HCT116 (cell line): ENCODE results near the gene ZNF532.

Experiments used
- EGR1 ChIP-seq: IDR thresholded peaks from 2 replicates; pipeline ENCODE4 v1.6.1; 2012; ENCODE audit warnings: low read depth
- EZH2 ChIP-seq: fragments of 200-600 bp; sonication (generic); IDR thresholded peaks from 2 replicates; pipeline ENCODE4 v1.6.1; 2017; ENCODE audit warnings: antibody characterized with exemption, mixed run types
- TF ChIP-seq, protein P1 (sequence below), 3 experiments: fragments of 200-600 bp in 1 of 3; sonication (generic) in 1 of 3; IDR thresholded peaks in 2 of 3; conservative IDR thresholded peaks in 1 of 3; 2 replicates each; pipeline ENCODE4 v1.5.1; 2012 to 2017; ENCODE audit warnings: low read depth in 2 of 3, low read length in 2 of 3, antibody characterized with exemption in 1 of 3, borderline replicate concordance in 1 of 3, control low read depth in 1 of 3, mild to moderate bottlenecking in 1 of 3, mixed read lengths in 1 of 3, mixed run types in 1 of 3, moderate library complexity in 1 of 3; ENCODE audit not compliant: insufficient read depth in 1 of 3
- TF ChIP-seq, protein P2 (sequence below): IDR thresholded peaks from 2 replicates; pipeline ENCODE4 v1.6.1; 2011; ENCODE audit warnings: mild to moderate bottlenecking, low read length, moderate library complexity; ENCODE audit not compliant: insufficient replicate concordance; ENCODE audit errors: extremely low read depth

DNA sequence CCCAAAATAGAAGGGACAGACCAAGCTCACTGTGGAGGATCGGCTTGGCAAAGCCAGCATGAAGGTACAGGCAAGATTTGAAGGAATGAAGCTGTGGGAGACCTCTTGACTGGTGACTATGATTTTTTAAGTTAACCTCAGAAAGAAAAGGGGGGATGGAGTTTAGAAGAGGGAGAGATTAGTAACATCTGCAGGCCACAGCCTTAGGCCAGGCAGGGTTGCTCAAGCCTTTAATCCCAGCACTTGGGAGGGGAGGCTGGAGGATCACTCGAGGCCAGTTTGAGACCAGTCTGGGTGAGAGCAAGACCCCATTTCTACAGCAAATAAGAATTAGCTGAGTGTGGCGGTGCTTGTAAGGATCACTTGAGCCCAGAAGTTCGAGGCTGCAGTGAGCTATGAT, 46.6 kb downstream of the ZNF532 start:
- TF ChIP-seq EGR1 (no peak), EZH2 (no peak)
- TF ChIP-seq, protein P1, sequence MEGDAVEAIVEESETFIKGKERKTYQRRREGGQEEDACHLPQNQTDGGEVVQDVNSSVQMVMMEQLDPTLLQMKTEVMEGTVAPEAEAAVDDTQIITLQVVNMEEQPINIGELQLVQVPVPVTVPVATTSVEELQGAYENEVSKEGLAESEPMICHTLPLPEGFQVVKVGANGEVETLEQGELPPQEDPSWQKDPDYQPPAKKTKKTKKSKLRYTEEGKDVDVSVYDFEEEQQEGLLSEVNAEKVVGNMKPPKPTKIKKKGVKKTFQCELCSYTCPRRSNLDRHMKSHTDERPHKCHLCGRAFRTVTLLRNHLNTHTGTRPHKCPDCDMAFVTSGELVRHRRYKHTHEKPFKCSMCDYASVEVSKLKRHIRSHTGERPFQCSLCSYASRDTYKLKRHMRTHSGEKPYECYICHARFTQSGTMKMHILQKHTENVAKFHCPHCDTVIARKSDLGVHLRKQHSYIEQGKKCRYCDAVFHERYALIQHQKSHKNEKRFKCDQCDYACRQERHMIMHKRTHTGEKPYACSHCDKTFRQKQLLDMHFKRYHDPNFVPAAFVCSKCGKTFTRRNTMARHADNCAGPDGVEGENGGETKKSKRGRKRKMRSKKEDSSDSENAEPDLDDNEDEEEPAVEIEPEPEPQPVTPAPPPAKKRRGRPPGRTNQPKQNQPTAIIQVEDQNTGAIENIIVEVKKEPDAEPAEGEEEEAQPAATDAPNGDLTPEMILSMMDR (IDR thresholded peaks at IDR 0.05 in 2 of 3, conservative IDR thresholded peaks at IDR 0.05 in 1 of 3; ENCODE audit: borderline replicate concordance in 1 of 3, insufficient read depth in 1 of 3, low read depth in 2 of 3, low read length in 2 of 3), result no peak
- TF ChIP-seq, protein P2, sequence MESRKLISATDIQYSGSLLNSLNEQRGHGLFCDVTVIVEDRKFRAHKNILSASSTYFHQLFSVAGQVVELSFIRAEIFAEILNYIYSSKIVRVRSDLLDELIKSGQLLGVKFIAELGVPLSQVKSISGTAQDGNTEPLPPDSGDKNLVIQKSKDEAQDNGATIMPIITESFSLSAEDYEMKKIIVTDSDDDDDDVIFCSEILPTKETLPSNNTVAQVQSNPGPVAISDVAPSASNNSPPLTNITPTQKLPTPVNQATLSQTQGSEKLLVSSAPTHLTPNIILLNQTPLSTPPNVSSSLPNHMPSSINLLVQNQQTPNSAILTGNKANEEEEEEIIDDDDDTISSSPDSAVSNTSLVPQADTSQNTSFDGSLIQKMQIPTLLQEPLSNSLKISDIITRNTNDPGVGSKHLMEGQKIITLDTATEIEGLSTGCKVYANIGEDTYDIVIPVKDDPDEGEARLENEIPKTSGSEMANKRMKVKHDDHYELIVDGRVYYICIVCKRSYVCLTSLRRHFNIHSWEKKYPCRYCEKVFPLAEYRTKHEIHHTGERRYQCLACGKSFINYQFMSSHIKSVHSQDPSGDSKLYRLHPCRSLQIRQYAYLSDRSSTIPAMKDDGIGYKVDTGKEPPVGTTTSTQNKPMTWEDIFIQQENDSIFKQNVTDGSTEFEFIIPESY, result no peak
